HG03342 (cell line): ENCODE results near the gene XBP1.
"Not testable (repeated sequence)": the region's sequence is repeated elsewhere in the genome, so short reads cannot be mapped to it uniquely, and the experiment has no call there.

ENCODE experiments used
- ATAC-seq: cut with Tn5 transposase; IDR thresholded peaks from one replicate; pipeline ENCODE4 v1.9.1; 2021; ENCODE audit warnings: mild to moderate bottlenecking, moderate library complexity; ENCODE audit not compliant: unreplicated experiment

XBP1 gene

DNA sequence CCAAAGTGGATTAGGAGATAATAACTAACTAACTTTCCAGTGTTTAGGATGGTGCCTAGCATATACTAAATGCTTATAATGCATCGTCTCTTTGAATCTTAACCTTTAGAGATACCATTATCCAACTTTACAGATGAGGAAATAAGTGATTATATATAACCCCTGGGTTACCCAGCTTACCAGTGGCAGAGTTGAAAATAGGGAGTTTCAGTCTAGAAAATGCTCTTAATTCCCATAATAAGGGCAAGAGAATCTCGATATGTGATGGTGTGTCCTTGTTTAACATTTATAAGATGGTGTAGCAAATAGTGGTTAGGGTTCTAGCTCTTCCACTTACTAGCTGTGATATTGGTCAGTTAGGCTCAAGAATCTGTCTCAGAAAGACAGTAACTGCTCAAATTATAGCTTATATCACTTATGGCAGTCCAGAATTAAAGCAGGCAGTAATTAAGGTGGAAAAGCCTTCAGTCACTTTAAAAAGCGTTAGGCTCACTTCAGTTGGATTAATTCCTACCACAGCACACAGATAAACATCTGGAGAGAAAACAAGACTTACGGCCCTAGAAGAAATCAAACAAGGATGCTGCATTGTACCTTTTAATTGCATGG, 6.3 kb downstream of the XBP1 start:
- no peak for ATAC-seq

DNA sequence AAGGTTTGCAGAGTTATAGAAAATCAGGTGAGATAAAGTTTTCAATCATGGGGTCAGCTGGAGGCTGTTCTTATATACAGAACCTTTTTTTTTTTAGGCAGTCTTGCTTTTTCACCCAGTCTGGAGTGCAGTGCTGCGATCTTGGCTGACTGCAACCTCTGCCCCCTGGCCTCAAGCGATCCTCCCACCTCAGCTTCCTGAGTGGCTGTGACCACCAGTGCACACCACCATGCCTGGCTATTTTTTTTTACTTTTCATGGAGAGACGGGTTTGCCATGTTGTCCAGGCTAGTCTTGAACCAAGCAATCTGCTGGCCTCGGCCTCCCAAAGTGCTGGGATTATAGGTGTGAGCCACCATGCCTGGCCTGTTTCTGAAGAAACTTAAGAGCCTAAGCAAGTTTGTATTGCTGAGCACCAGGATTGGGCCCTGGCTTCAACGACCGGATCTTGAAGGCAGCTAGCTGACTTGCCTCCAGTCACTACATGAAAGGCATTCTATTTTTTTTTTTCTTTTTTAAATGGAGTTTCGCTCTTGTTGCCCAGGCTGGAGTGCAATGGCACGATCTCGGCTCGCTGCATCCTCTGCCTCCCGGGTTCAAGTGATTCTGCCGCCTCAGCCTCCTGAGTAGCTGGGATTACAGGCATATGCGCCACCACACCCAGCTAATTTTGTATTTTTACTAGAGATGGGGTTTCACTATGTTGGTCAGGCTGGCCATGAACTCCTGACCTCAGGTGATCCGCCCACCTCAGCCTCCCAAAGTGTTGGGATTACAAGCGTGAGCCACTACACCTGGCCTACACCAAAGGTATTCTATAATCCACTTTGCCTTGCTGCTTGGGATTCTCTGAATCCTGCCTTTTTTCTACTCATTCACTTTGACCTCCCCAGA, 7.6 kb downstream of the XBP1 start:
- ATAC-seq = peak; percentile 17

DNA sequence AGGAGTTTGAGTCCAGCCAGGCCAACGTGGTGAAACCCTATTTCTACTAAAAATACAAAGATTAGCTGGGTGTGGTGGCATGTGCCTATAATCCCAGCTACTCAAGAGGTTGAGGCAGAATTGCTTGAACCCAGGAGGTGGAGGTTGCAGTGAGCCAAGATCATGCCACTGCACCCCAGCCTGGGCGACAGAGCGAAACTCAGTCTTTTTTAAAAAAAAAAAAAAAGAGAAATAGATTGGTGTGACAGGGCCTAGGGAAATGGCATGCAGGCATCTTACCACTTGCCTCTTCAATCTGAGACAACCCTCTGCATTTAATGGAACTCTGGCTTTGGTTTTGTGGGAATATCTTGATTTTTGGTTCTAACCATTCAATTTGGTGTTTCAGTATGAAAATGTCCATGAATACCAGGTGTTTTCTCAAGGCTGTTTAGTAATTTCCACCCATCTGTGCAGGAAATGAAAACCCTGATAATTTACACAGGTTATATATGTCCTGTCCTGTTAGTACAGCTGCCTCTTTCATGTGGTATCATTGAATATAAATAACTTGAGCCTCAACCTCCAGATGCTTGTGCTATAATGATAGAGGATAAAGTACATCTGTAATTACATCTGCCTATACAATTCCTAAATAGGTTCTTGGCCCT, 8.4 kb downstream of the XBP1 start:
- ATAC-seq = peak; percentile 61

DNA sequence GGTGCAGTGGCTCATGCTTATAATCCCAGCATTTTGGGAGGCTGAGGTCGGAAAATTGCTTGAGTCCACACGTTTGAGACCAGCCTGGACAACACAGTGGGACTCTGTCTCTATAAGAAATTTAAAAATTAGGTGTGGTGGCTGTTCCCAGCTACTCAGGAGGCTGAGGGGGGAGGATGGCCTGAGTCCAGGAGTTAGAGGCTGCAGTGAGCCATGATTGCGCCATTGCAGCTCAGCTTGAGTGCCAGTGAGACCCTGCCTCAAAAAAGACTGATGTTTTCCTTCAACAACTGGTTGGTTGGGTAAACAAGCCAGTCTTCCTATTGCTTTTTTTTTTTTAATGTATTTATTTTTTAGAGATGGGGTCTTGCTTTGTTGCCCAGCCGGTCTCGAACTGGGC, 9.2 kb downstream of the XBP1 start:
- no peak for ATAC-seq

DNA sequence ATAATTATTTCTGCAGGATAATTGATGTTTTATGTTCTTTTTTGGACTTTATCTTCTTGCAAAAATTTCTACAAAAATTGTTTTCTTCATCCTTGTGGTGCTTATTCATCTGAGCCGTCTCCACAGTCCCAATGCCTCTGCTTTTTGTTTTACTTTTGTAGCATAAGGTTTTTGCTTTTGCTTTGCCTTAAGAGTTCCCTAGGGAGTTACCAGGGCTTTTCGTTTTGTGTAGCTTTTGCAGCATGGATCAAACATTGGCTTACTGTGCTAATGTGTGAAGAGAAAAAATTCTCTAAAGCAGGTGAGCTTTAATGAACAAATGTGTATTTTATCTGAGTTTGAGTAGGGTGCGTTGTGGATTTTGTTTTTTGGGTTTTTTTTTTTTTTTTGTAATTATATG, 11.8 kb downstream of the XBP1 start:
- ATAC-seq = no peak

DNA sequence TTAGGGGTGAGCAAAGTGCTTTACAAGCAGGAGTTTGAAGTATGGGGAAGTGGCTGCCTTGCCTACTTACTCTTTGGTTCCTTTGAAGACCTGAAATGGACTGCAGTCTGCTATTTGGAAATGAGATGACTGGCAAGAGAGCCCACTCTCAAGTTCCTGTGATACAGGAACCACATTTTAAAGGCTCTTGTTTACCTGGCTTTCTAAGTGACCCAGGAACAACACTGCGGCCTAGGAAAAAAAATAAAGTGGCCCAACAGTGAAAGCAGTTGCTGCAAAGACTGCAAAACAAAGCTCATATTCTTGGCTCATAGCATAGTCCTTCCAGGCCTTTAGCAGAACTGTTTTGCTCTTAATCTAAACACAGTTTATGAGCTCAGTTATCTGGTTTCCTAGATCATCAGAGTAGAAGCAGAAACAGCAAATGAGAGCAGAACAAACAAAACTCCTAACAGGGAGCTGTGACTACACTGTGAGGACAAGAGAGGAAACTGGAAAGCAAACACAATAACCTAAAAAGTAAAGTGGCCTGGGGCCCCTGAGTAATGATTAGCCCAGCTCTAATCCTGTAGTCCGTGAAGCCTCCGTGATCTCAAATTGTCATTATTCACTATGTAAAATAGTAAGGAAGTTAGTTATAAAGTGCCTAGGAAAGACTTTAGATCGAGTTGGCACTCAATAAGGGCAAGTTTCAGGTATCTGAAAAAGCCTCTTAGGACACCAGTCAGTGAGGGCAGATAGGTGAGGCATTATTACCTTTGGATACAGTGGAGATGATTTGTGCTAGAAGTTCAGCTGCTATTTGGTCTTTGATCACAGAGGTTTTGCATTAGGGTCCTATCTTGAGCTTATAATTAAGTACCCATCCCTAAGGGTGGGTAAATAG, 16.3 kb downstream of the XBP1 start:
- no peak for ATAC-seq

DNA sequence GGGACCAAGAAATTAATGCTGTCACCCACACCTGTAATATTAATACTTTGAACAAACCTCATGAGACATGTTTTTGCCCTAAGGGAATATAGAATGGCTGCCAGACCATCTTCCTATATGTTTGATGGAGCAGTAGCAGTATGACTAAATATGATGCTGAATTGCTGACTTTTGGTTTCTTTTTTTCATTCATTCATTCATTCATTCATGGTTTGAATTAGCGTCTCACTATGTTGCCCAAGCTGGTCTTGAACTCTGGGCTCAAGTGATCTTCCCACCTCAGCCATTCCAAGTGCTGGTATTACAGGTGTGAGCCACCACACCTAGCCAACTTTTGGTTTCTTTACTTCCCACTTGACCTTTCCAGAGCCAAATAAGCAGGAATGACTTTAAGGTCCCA, 20.1 kb downstream of the XBP1 start:
- no peak for ATAC-seq

DNA sequence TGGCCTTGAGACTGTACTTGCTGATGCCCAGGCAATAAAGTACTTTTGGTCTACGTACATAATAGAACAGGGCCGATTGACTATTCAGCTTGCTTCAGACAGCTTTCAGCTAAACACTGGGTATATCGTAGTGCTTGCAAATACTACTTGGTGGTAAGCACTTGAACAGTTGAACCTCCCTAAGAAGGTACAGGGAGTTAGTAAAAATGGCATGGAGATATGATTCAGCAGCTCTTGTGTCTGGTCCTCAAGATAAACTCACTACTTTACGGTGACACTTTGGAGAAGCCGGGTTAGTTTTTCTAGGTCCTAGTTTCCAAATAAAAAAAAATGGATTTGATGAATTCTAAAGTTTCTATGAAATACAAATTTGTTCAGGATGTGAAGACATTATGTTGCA, 20.5 kb downstream of the XBP1 start:
- no peak for ATAC-seq

DNA sequence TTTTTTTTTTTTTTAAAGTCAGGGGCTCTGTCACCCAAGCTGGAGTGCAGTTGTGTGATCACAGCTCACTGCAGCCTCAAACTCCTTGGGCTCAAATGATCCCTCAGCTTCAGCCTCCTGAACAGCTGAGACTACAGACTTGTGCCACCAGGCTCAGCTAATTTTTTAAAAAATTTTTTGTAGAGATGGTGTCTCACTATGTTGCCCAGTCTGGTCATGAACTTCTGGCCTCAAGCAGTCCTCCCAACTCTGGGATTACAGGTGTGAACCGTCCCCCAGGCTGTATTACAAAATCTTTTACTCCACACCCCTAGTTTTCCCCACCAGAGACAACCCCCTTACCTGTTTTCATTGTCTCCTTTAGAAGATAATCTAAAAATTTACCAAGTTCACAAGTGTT, 26.0 kb downstream of the XBP1 start:
- ATAC-seq = no peak

DNA sequence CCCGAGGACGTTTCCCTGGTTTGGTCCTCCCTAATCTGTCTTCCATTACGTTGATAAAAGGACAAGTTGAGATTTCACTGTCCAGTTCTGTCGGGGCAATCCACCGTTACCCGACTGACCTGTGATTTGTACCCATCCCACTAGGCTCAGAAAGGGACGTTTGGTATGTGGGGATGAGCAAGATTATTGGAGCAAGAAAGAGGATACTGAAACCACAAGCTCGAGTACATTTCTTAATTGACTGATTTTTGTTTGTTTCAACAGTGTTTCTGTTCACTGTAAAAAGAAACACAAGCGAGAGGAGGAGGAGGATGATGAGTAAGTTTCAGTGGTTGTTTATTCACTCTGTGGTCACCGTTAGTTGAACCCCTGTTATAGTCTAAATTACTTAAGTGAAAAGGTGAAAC, 26.9 kb downstream of the XBP1 start:
- peak; percentile 17 for ATAC-seq

DNA sequence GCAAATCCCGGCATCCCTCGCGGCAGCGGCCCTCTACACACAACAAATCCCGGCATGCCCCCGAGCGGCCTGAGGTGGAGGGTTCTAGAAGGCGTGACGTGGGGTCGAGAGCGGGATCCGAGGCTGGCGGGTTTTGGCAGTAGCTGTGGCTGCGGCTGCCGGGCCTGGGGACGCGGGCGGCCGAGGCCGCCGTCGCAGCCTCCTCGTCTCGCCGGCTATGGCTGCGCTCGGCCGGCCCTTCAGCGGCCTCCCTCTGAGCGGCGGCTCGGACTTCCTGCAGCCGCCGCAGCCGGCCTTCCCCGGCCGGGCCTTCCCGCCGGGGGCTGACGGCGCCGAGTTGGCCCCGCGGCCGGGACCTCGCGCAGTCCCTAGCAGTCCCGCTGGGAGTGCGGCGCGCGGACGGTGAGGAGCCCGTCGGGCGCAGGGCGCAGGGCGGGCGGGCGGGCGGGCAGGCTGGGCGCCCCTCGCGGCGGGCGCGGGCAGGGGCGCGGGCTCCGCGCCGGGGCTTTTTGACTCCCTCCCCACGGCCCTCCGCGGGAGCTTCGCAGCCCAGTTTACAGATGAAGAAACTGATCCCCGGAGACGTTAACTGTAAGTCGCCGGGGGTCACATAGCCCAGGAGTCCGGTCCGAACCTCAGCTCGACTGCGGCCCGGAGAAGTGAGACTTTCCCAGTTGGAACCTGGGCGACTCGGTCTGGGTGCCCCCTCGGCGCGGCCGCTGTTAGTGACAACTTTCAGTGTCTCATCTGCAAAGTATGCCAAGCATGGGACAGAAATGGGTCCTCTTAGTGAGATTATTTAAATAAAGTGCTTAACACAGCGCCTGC, 27.5 kb downstream of the XBP1 start, which contains the start of gene CCDC117:
Gene CCDC117 (plus strand): TSS at position 63 of the 828 bp plus-strand sequence. CDS start 155 bp downstream, at position 218.
- ATAC-seq = peak; percentile 86

DNA sequence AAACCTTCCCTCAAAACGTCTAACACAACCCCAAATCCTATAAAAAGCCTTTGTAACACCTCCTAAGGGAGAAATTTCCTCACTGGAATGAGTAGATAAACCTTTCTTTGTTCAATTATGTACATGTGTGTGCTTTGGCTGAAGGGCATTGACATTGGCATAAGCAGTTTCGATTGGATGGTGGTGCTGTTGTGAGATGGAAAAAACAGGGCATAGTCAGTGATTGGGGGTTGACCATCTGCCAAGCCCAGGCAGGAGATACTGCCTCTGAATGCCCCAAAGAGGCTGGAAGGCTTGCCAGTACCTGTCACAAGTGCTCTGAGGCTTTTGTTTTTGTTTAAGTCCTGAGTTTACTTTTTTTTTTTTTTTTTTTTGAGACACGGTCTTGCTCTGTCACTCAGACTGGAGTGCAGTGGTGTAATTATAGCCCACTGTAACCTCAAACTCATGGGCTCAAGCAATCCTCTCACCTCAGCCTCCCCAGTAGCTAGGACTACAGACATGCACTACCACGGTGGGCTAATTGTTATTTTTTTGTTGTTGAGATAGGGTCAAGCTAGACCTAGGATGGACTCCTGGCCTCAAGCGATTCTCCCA, 29.1 kb downstream of the XBP1 start:
- ATAC-seq = no peak

DNA sequence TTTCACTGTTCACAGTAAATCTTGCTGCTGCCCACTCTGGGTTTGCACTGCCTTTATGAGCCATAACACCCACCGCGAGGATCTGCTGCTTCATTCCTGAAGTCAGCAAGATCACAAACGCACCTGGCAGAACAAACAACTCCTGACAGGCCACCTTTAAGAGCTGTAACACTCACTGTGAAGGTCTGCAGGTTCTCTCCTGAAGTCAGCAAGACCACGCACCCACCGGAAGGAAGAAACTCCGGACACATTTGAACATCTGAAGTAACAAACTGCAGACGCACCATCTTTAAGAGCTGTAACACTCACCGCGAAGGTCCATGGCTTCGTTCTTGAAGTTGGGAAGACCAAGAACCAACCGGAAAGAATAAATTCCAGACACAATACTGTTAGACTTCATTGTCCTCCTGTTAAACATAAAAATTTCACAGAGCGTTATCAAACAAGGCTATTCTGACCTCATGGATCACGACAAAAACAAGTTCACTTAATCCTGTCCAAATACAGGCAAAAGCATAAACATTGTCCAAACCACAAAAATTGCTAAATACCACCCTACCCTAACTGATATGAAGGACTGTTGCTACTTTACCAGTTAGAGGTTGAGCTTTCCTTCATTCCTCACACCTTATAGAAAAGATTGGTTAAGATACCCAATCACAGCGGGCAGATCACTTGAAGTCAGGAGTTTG, 30.8 kb downstream of the XBP1 start:
- ATAC-seq = no peak

DNA sequence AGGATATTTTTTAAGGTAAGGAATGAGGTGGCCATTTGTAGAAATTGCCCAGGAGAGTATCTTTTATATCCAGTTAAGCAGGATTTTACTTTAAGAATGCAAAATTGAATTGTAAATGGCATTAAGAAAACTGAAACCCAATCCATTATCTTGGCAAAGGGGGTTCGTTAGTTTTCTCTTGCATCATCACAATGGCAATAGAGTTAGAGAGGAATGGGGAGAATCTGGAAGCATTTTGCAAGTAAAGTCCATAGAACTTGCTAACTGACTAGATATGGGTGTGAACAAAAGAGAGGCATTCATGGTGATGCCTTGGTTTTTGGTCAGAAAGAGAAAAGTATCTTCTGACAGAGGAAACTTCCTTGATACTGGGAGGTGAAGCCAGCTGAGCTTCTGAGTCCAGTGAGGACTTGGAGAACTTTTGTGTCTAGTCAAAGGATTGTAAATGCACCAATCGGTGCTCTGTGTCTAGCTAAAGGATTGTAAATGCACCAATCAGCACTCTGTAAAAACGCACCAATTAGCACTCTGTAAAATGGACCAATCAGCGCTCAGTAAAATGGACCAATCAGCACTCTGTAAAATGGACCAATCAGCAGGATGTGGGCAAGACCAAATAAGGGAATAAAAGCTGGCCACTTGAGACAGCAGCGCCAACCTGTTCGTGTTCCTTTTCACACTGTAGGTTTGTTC, 31.5 kb downstream of the XBP1 start:
- no peak for ATAC-seq

DNA sequence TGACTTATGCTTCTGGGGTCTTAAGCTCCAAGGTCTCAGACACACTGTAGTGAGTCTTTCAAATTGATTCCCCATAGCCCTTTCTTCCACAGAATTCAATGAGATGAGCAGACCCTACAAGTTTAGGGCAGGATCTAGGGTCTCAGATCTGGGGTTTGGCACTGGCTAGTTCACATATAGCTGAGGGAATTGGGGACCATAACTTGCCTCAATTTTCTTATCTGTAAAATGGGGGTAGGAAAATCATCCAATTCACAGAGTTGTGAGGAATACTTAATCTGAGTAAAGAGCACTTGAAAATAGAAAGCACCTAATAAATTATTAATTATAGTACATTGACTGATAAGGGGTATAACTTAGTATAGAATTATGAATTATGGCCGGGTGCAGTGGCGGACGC, 33.7 kb downstream of the XBP1 start:
- ATAC-seq = no peak

DNA sequence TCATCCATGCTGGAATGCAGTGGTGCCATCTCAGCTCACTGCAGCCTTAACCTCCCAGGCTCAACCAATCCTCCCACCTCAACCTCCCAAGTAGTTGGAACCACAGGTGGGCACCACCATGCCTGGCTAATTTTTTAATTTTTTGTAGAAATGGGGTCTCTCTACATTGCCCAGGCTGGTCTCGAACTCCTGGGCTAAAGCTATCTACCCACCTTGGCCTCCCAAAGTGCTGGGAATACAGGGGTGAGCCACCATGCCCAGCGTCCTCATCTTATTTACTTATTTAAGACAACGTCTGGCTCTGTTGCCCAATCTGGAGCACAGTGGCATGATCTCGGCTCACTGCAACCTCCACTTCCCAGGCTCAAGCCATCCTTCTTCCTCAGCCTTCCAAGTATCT, 38.4 kb downstream of the XBP1 start:
- ATAC-seq = not testable (repeated sequence)

DNA sequence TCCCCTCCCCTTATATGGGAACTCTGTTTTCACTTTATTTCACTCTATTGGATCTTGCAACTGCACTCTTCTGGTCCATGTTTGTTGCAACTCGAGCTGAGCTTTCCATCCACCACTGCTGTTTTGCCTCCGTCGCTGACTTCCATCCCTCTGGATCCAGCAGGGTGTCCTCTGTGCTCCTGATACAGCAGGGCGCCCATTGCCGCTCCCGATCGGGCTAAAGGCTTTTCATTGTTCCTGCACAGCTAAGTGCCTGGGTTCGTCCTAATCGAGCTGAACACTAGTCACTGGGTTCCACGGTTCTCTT, 39.0 kb downstream of the XBP1 start:
- no peak for ATAC-seq

DNA sequence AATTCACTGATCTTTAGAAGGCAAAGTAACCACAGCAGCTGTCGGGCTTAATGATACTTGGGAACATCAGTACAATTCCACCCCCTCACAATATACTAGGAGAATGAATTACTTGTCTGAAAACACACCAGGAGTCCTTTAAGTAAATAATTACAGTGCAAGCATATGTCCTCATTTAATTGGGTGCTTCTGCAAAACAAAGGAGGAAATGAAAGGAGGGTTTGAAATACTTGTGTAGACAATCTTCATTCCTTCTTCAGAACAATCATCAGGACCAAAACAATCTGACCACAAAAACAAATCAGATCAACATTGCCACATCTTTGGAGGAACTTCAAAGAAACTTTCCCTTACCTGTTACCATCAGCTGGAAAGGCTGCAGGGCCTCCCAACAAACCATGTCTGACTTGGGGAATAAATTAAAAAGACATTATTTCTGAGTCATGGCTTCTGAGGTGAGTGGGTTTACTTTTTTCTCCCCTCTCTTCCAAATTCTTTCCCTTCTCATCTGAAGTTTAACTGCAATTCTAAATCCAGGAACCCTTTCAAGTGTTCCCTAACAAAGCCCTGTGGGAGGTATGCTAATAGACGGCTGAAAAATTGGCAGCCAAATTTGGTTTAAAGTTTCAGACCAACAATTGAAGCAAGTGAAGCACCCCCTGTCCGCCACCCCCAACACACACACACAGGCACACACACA, 40.4 kb downstream of the XBP1 start:
- no peak for ATAC-seq
